ENCODE measurements around the gene CRACDL.

The CRACDL gene

GRCh38 chr2:98773169-98773568 is 162.9 kb downstream of the CRACDL start:
- TF ChIP-seq TEAD4 (IDR thresholded peaks at IDR 0.05) (no peak), RAD21 (IDR thresholded peaks at IDR 0.05; ENCODE audit: low read depth) (no peak), ZBTB7A (IDR thresholded peaks at IDR 0.05; ENCODE audit: low read depth) (no peak), TCF12 (IDR thresholded peaks at IDR 0.05; ENCODE audit: low read depth) (no peak), FOXM1 (IDR thresholded peaks at IDR 0.05; ENCODE audit: borderline replicate concordance, low read depth) (no peak), USF1 (IDR thresholded peaks at IDR 0.05) (no peak), YY1 (IDR thresholded peaks at IDR 0.05; ENCODE audit: low read depth) (no peak), CEBPB (IDR thresholded peaks at IDR 0.05) (no peak), NFIC (IDR thresholded peaks at IDR 0.05) (no peak), EGR1 (IDR thresholded peaks at IDR 0.05) (no peak), EP300 (IDR thresholded peaks at IDR 0.05; ENCODE audit: borderline replicate concordance) (no peak), CREB1 (IDR thresholded peaks at IDR 0.05; ENCODE audit: low read depth) (no peak), TAF1 (IDR thresholded peaks at IDR 0.05; ENCODE audit: low read depth) (no peak)
- TF ChIP-seq, protein P1, sequence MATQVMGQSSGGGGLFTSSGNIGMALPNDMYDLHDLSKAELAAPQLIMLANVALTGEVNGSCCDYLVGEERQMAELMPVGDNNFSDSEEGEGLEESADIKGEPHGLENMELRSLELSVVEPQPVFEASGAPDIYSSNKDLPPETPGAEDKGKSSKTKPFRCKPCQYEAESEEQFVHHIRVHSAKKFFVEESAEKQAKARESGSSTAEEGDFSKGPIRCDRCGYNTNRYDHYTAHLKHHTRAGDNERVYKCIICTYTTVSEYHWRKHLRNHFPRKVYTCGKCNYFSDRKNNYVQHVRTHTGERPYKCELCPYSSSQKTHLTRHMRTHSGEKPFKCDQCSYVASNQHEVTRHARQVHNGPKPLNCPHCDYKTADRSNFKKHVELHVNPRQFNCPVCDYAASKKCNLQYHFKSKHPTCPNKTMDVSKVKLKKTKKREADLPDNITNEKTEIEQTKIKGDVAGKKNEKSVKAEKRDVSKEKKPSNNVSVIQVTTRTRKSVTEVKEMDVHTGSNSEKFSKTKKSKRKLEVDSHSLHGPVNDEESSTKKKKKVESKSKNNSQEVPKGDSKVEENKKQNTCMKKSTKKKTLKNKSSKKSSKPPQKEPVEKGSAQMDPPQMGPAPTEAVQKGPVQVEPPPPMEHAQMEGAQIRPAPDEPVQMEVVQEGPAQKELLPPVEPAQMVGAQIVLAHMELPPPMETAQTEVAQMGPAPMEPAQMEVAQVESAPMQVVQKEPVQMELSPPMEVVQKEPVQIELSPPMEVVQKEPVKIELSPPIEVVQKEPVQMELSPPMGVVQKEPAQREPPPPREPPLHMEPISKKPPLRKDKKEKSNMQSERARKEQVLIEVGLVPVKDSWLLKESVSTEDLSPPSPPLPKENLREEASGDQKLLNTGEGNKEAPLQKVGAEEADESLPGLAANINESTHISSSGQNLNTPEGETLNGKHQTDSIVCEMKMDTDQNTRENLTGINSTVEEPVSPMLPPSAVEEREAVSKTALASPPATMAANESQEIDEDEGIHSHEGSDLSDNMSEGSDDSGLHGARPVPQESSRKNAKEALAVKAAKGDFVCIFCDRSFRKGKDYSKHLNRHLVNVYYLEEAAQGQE (IDR thresholded peaks at IDR 0.05; ENCODE audit: low read depth) = no peak
- TF ChIP-seq, protein P2, sequence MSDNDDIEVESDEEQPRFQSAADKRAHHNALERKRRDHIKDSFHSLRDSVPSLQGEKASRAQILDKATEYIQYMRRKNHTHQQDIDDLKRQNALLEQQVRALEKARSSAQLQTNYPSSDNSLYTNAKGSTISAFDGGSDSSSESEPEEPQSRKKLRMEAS (IDR thresholded peaks at IDR 0.05) = no peak

- no peak for TF ChIP-seq NFIC (IDR thresholded peaks at IDR 0.05)
- no peak for TF ChIP-seq EGR1 (IDR thresholded peaks at IDR 0.05)
- no peak for TF ChIP-seq ZBTB7A (IDR thresholded peaks at IDR 0.05; ENCODE audit: low read depth)
- TF ChIP-seq CREB1 (IDR thresholded peaks at IDR 0.05; ENCODE audit: low read depth) = no peak
- no peak for TF ChIP-seq TEAD4 (IDR thresholded peaks at IDR 0.05)
- TF ChIP-seq, protein P2 (IDR thresholded peaks at IDR 0.05) = no peak
- TF ChIP-seq TCF12 (IDR thresholded peaks at IDR 0.05; ENCODE audit: low read depth) = no peak
- TF ChIP-seq, protein P1 (IDR thresholded peaks at IDR 0.05; ENCODE audit: low read depth) = no peak
- TF ChIP-seq CEBPB (IDR thresholded peaks at IDR 0.05) = no peak
- no peak for TF ChIP-seq FOXM1 (IDR thresholded peaks at IDR 0.05; ENCODE audit: borderline replicate concordance, low read depth)
- TF ChIP-seq USF1 (IDR thresholded peaks at IDR 0.05) = no peak
- no peak for TF ChIP-seq TAF1 (IDR thresholded peaks at IDR 0.05; ENCODE audit: low read depth)
- no peak for TF ChIP-seq YY1 (IDR thresholded peaks at IDR 0.05; ENCODE audit: low read depth)
- no peak for TF ChIP-seq RAD21 (IDR thresholded peaks at IDR 0.05; ENCODE audit: low read depth)
- TF ChIP-seq EP300 (IDR thresholded peaks at IDR 0.05; ENCODE audit: borderline replicate concordance) = no peak
Observed at GRCh38 chr2:98772536-98772935, 163.5 kb downstream of the CRACDL start.

GRCh38 chr2:98771721-98772524 is 164.1 kb downstream of the CRACDL start:
- TF ChIP-seq TAF1 (IDR thresholded peaks at IDR 0.05; ENCODE audit: low read depth) (no peak), USF1 (IDR thresholded peaks at IDR 0.05) (no peak), EP300 (IDR thresholded peaks at IDR 0.05; ENCODE audit: borderline replicate concordance) (no peak), FOXM1 (IDR thresholded peaks at IDR 0.05; ENCODE audit: borderline replicate concordance, low read depth) (no peak)

GRCh38 chr2:98771264-98771663 is 164.8 kb downstream of the CRACDL start:
- no peak for TF ChIP-seq FOXM1 (IDR thresholded peaks at IDR 0.05; ENCODE audit: borderline replicate concordance, low read depth)
- no peak for TF ChIP-seq NFIC (IDR thresholded peaks at IDR 0.05)
- TF ChIP-seq, protein P2 (IDR thresholded peaks at IDR 0.05) = no peak
- TF ChIP-seq TAF1 (IDR thresholded peaks at IDR 0.05; ENCODE audit: low read depth) = no peak
- TF ChIP-seq EGR1 (IDR thresholded peaks at IDR 0.05) = no peak
- no peak for TF ChIP-seq EP300 (IDR thresholded peaks at IDR 0.05; ENCODE audit: borderline replicate concordance)
- no peak for TF ChIP-seq ZBTB7A (IDR thresholded peaks at IDR 0.05; ENCODE audit: low read depth)
- TF ChIP-seq CREB1 (IDR thresholded peaks at IDR 0.05; ENCODE audit: low read depth) = no peak
- no peak for TF ChIP-seq CEBPB (IDR thresholded peaks at IDR 0.05)
- TF ChIP-seq, protein P1 (IDR thresholded peaks at IDR 0.05; ENCODE audit: low read depth) = no peak
- no peak for TF ChIP-seq YY1 (IDR thresholded peaks at IDR 0.05; ENCODE audit: low read depth)
- no peak for TF ChIP-seq RAD21 (IDR thresholded peaks at IDR 0.05; ENCODE audit: low read depth)
- TF ChIP-seq USF1 (IDR thresholded peaks at IDR 0.05) = no peak
- no peak for TF ChIP-seq TEAD4 (IDR thresholded peaks at IDR 0.05)
- no peak for TF ChIP-seq TCF12 (IDR thresholded peaks at IDR 0.05; ENCODE audit: low read depth)
